HG02623 (cell line): ENCODE measurements around the gene EVL.
"Not testable (repeated sequence)": the region's sequence is repeated elsewhere in the genome, so short reads cannot be mapped to it uniquely, and the experiment has no call there.

Experiments used
- ATAC-seq: cut with Tn5 transposase; IDR thresholded peaks from one replicate; pipeline ENCODE4 v1.9.1; 2021; ENCODE audit warnings: moderate library complexity; ENCODE audit not compliant: unreplicated experiment

Gene EVL

GRCh38 chr14:100065111-100065871, at the start of gene EVL:
EVL (plus strand) TSS chr14:100065422; CDS start chr14:100065501, 79 bp downstream.
- peak; percentile 46 for ATAC-seq

GRCh38 chr14:100017553-100017952, 47.7 kb upstream of the EVL start:
- ATAC-seq: no peak

GRCh38 chr14:100018054-100018453, 47.2 kb upstream of the EVL start:
- no peak for ATAC-seq

- no peak for ATAC-seq
Measured at GRCh38 chr14:100018482-100018881, 46.7 kb upstream of the EVL start.

- ATAC-seq: no peak
Measured at GRCh38 chr14:100019156-100019744, 46.0 kb upstream of the EVL start.

- ATAC-seq: no peak
Measured at GRCh38 chr14:100020629-100021028, 44.6 kb upstream of the EVL start.

GRCh38 chr14:100022772-100023451, 42.3 kb upstream of the EVL start:
- ATAC-seq: no peak

GRCh38 chr14:100025111-100025510, 40.1 kb upstream of the EVL start:
- ATAC-seq: no peak

- ATAC-seq: no peak
Measured at GRCh38 chr14:100027771-100028490, 37.3 kb upstream of the EVL start.

GRCh38 chr14:100028990-100029677, 36.1 kb upstream of the EVL start:
- ATAC-seq: no peak

- ATAC-seq: not testable (repeated sequence)
Measured at GRCh38 chr14:100030006-100030405, 35.2 kb upstream of the EVL start.

- ATAC-seq: no peak
Measured at GRCh38 chr14:100030452-100031153, 34.6 kb upstream of the EVL start.

- no peak for ATAC-seq
Measured at GRCh38 chr14:100031506-100032281, 33.5 kb upstream of the EVL start.

- ATAC-seq: no peak
Measured at GRCh38 chr14:100032738-100033137, 32.5 kb upstream of the EVL start.

GRCh38 chr14:100033347-100034075, 31.7 kb upstream of the EVL start:
- no peak for ATAC-seq

GRCh38 chr14:100034468-100034867, 30.8 kb upstream of the EVL start:
- ATAC-seq: no peak

GRCh38 chr14:100034961-100035500, 30.2 kb upstream of the EVL start:
- ATAC-seq: no peak

- no peak for ATAC-seq
Measured at GRCh38 chr14:100035700-100036099, 29.5 kb upstream of the EVL start.
